Measurements from ENCODE around the gene CD109. TPM values are rescaled to one million over a fixed set of nuclear protein-coding genes. Genes with fewer than 3 reads are reported as not detected.
A peak's percentile ranks its signal among the peaks of the same experiment; 100 is the strongest.

Gene CD109
- total and polyA plus RNA-seq, 2 of the 8 experiments (the other 6 are each of a cell fraction or from before 2014, with no cell fraction given) = 1.4 to 5.3 TPM

- WGBS, 2 experiments (ENCODE audit: extremely low coverage in 1 of 2, insufficient coverage in 1 of 2, insufficient read length in 1 of 2, insufficient replicate concordance in 2 of 2, low coverage in 1 of 2, low lambda C conversion rate in 2 of 2, missing lambda C conversion rate in 1 of 2) = 94% methylated on average over 3 of the region's 3 CpGs; no CpG with 5 or more reads in 1 of the 2 experiments
- Histone ChIP-seq H3K79me2 (ENCODE audit: control insufficient read depth in 1 of 2, insufficient read depth in 2 of 2, low read length in 2 of 2) (no peaks in the 10 kb centered on the region), H3K4me2 (ENCODE audit: insufficient read depth in 1 of 2, low read depth in 2 of 2, low read length in 2 of 2) (no peak overlapping the region), H2BK15ac (ENCODE audit: low read length) (no peak overlapping the region), H2BK120ac (replicated peaks; ENCODE audit: low read depth, low read length) (no peak overlapping the region), H2BK12ac (ENCODE audit: low read depth, low read length) (no peak overlapping the region), H4K5ac (ENCODE audit: insufficient read length, low read depth, low read length) (no peak overlapping the region), H3K4me1 (replicated peaks in 1 of 4; ENCODE audit: control insufficient read depth in 3 of 4, insufficient read depth in 4 of 4, low read length in 3 of 4) (no peaks in the 10 kb centered on the region), H3K4ac (replicated peaks; ENCODE audit: insufficient read length, low read depth, low read length) (no peak overlapping the region), H3K79me1 (ENCODE audit: low read depth, low read length) (no peaks in the 10 kb centered on the region), H2AFZ (ENCODE audit: low read length) (0 out of 2 replicates have a peak overlapping the region, but pooled peaks have one; percentile 15), H3K27ac (ENCODE audit: low read depth, low read length) (no peak overlapping the region), H3K23ac (ENCODE audit: insufficient read length) (no peak overlapping the region), H4K8ac (ENCODE audit: extremely low read depth, insufficient read depth, low read length) (no peak overlapping the region), H4K91ac (replicated peaks; ENCODE audit: insufficient read length, low read length) (no peak overlapping the region), H3K4me3 (ENCODE audit: extremely low read depth in 1 of 4, insufficient read depth in 2 of 4, low read depth in 3 of 4, low read length in 4 of 4) (no peak overlapping the region), H3K36me3 (ENCODE audit: control insufficient read depth in 2 of 4, insufficient read depth in 4 of 4, low read length in 3 of 4) (no peaks in the 10 kb centered on the region), H3K9me3 (ENCODE audit: insufficient read depth in 2 of 2, low read depth in 1 of 2, low read length in 1 of 2) (no peaks in the 10 kb centered on the region), H2AK5ac (ENCODE audit: low read depth, low read length) (no peak overlapping the region), H2BK5ac (ENCODE audit: low read depth, low read length) (no peak overlapping the region), H2BK20ac (ENCODE audit: low read length) (no peak overlapping the region), H3K14ac (ENCODE audit: insufficient read length) (no peak overlapping the region), H4K20me1 (replicated peaks in 1 of 2; ENCODE audit: control insufficient read depth in 1 of 2, insufficient read depth in 2 of 2, low read length in 2 of 2) (no peaks in the 10 kb centered on the region), H3K27me3 (replicated peaks in 1 of 4; ENCODE audit: control insufficient read depth in 3 of 4, extremely low read depth in 1 of 4, insufficient read depth in 3 of 4, low read length in 3 of 4) (no peaks in the 10 kb centered on the region), H3K18ac (ENCODE audit: extremely low read depth, low read length) (no peak overlapping the region), H3K9ac (replicated peaks in 1 of 4; ENCODE audit: extremely low read depth in 1 of 4, low read depth in 3 of 4, low read length in 3 of 4) (no peak overlapping the region), H3K56ac (replicated peaks; ENCODE audit: insufficient read length, low read depth, low read length) (no peak overlapping the region), H3K23me2 (ENCODE audit: low read depth, low read length) (no peaks in the 10 kb centered on the region)
- no peak for DNase-seq (ENCODE audit: low read depth in 1 of 2, low spot score in 2 of 2)
- TF ChIP-seq CBX5 (IDR thresholded peaks at IDR 0.05; ENCODE audit: low read depth, low read length) = no peak
- TF ChIP-seq CHD2 (IDR thresholded peaks at IDR 0.05; ENCODE audit: low read length) = no peak
- TF ChIP-seq CTCF (IDR thresholded peaks at IDR 0.05; ENCODE audit: control extremely low read depth in 1 of 3, insufficient read depth in 1 of 3, low read depth in 1 of 3, low read length in 3 of 3) = no peak
- TF ChIP-seq SIN3A (conservative IDR thresholded peaks at IDR 0.05 in 1 of 2, IDR thresholded peaks at IDR 0.05 in 1 of 2; ENCODE audit: low read depth in 1 of 2, low read length in 2 of 2) = no peak
- TF ChIP-seq RNF2 (IDR thresholded peaks at IDR 0.05; ENCODE audit: borderline replicate concordance, low read depth, low read length, missing control alignments, poor library complexity, severe bottlenecking) = no peak
- FAIRE-seq = no peak
- POLR2A ChIA-PET (ENCODE audit: partially characterized antibody) = no interaction called here
- CTCF ChIA-PET (ENCODE audit: partially characterized antibody) = interaction anchor here (0.9 kb wide), 2 partner anchors 11 to 1341 kb away, joined by 4 read pairs; no protein-coding TSS in a partner anchor
Observed at GRCh38 chr6:73867411-73867810, 171.4 kb downstream of the CD109 start.

Measured in H1 (cell line).